ENCODE results near the gene KIRREL3.
"Not testable (repeated sequence)": the region's sequence is repeated elsewhere in the genome, so short reads cannot be mapped to it uniquely, and the experiment has no call there.

Gene KIRREL3

DNA sequence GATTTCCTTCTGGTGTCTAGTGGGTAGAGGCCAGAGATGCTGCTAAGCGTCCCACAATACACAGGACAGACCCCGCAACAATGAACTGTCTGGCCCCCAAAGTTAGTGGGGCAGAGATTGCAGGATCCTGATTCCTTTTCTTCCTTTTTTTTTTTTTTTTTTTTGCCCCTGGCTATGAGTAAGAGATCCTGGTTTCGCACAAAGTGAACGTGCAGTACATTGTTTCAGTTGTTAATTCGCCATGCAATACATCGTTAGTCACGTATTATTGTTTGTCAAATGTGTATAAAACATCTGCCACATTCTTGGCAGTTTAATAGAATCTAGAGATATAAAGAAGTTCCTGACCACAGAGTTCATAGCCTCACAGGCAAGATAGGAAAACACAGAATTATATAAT, 624.8 kb downstream of the KIRREL3 start:
- no peak overlapping the region for H3K4me3 ChIP-seq (ENCODE audit: low read depth, low read length)
- TF ChIP-seq, protein P1, sequence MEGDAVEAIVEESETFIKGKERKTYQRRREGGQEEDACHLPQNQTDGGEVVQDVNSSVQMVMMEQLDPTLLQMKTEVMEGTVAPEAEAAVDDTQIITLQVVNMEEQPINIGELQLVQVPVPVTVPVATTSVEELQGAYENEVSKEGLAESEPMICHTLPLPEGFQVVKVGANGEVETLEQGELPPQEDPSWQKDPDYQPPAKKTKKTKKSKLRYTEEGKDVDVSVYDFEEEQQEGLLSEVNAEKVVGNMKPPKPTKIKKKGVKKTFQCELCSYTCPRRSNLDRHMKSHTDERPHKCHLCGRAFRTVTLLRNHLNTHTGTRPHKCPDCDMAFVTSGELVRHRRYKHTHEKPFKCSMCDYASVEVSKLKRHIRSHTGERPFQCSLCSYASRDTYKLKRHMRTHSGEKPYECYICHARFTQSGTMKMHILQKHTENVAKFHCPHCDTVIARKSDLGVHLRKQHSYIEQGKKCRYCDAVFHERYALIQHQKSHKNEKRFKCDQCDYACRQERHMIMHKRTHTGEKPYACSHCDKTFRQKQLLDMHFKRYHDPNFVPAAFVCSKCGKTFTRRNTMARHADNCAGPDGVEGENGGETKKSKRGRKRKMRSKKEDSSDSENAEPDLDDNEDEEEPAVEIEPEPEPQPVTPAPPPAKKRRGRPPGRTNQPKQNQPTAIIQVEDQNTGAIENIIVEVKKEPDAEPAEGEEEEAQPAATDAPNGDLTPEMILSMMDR (IDR thresholded peaks at IDR 0.05; ENCODE audit: borderline replicate concordance, insufficient read depth, low read depth, low read length): no peak

DNA sequence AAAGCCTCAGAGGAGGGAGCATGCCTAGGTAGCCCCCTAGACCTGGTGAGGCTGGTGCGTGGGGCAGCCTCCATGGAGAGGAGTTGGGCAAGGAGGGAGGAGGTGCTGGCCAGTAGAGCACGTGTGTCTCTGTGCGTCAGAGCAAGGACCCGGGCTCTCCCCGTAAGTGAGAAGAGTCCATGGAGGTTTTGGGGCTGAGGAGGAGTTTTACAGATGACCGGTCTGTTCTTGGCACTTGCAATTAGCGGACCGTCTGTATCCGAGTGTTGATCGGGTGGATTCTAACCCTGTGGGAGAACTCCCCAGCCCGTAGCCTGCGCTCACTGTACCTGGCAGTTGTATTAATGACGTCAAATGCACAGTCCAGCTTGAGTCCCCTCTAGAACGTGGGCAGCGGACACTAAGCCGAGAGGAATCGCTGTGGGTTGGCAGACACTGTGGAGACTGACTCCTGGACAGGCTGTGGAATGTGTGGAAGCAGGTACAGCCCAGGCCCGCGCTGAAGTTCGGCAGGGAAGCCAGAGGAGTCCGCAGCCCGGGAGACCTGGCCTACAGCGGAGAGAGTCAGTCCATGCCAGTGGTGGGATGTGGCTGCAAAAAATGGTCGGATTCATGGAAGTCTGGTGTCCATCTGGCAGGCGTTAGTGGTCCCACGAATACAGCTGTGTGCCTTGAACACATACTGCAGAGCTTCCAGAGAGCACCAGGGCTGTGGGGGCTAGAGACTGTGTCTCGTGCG, 625.8 kb downstream of the KIRREL3 start:
- not testable (repeated sequence) for H3K4me3 ChIP-seq (ENCODE audit: low read depth, low read length)

DNA sequence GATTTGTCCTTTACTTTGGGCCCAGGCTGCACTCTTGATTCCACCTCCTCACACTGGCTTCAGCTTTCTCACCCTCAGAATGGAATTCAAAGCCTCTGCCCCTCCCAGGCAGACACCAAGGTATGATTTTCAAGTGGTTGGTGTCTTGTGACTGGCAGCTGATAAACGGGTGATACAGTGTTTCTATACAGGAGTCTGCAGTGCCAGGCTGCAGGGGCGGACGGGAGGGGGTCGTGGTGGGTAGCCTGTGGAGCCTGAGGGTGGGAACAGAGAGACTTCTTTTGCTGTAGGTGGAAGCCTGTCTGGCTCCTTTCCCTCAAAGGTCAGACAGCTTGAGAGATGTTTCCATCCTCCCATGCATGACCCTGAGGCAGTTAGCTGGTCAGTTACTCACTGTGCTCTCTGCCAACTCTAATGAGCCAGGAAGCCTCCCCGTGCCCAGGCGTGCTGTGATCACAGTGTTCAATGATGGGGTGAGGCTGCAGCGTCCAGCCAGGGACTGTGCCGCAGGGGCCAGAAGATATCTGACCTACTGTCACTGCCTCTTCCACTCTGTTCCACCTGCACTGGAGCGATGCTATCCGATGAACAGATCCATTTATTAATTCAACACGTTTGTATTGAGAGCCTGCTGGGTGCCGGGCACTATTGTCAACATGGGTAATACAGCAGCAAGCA, 627.0 kb downstream of the KIRREL3 start:
- not testable (repeated sequence) for H3K4me3 ChIP-seq (ENCODE audit: low read depth, low read length)

Data from GM12875 (cell line).